Embryonic facial prominence (tissue), 1 donor: Measurements from ENCODE around the gene KRT7.
"Not testable (repeated sequence)": the region's sequence is repeated elsewhere in the genome, so short reads cannot be mapped to it uniquely, and the experiment has no call there.

Experiments used
- DNase-seq: peaks from one replicate; pipeline ENCODE4 v3.0.0-alpha.2; 2016; ENCODE audit errors: extremely low spot score

Gene KRT7

GRCh38 chr12:52243856-52244614 is 11.0 kb downstream of the KRT7 start:
- DNase-seq = no peak

- DNase-seq = no peak
Measured at GRCh38 chr12:52244615-52244994, 11.6 kb downstream of the KRT7 start.

GRCh38 chr12:52245259-52245961 is 12.4 kb downstream of the KRT7 start:
- DNase-seq = no peak

- no peak for DNase-seq
Measured at GRCh38 chr12:52245962-52246569, 13.0 kb downstream of the KRT7 start.

- DNase-seq = no peak
Measured at GRCh38 chr12:52246720-52247621, 13.9 kb downstream of the KRT7 start.

GRCh38 chr12:52247622-52248540 is 14.8 kb downstream of the KRT7 start:
- no peak for DNase-seq

GRCh38 chr12:52248541-52249461 is 15.8 kb downstream of the KRT7 start:
- DNase-seq = no peak

GRCh38 chr12:52249511-52250047 is 16.5 kb downstream of the KRT7 start:
- no peak for DNase-seq

- DNase-seq = no peak
Measured at GRCh38 chr12:52250048-52250990, 17.3 kb downstream of the KRT7 start.

- DNase-seq = no peak
Measured at GRCh38 chr12:52251367-52252051, 18.5 kb downstream of the KRT7 start.

GRCh38 chr12:52252175-52252615 is 19.2 kb downstream of the KRT7 start:
- DNase-seq = not testable (repeated sequence)

- DNase-seq = no peak
Measured at GRCh38 chr12:52252728-52253343, 19.8 kb downstream of the KRT7 start.

GRCh38 chr12:52253391-52254179 is 20.5 kb downstream of the KRT7 start:
- DNase-seq = no peak

GRCh38 chr12:52254180-52254964 is 21.3 kb downstream of the KRT7 start:
- no peak for DNase-seq

- DNase-seq = no peak
Measured at GRCh38 chr12:52254965-52255751, 22.1 kb downstream of the KRT7 start.
